ENCODE measurements around the gene LHFPL6. TPM values are rescaled to one million over a fixed set of nuclear protein-coding genes. Genes with fewer than 3 reads are reported as not detected.

Gene LHFPL6
- total RNA-seq, 1 donor, result 6.2 TPM

GRCh38 chr13:39557285-39557955, 45.6 kb downstream of the LHFPL6 start:
- no peak for DNase-seq (ENCODE audit: low read depth in 2 of 3, low spot score in 2 of 3)

- DNase-seq (ENCODE audit: low read depth in 2 of 3, low spot score in 2 of 3), result no peak
These were observed 46.1 kb downstream of the LHFPL6 start for GRCh38 chr13:39556866-39557265.

DNA sequence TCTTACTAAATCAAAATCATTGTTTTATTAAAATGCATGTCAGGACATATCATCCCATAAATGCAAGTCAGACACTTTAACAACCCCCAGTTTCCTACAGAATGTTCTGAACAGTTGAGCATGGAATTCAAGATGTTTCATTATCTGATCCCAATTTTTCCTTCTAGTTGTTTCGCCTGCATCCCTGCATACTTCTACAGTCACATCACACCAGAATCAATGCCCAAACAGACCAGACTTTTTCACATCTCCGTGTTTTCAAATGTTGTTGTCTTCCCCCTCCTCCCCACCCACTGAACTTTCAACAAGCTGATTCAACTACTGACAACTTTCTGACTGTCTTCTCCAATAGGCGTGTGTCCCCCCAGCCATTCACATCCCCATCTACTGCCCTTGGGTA, 48.6 kb downstream of the LHFPL6 start:
- DNase-seq (ENCODE audit: low read depth in 2 of 3, low spot score in 2 of 3), result no peak

DNA sequence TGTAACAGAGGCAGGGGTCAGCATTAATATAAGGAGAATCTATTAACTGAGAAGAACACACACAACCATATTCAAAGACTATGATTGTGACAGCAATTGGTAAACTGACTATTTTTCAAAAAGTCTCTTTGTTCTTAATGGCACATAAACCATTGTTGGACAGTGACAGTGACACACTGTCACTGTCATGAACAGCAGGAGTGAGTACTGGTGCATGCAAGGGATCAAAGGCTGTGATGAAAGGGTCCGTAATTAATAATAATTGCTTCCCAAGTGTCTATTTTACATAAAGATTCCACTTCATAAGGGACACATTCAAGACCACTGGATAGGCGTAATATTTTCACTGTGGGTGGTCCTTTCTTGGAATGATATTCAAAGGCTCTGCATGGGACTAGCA, 50.7 kb downstream of the LHFPL6 start:
- DNase-seq (ENCODE audit: low read depth in 2 of 3, low spot score in 2 of 3), result no peak

- DNase-seq (ENCODE audit: low read depth in 2 of 3, low spot score in 2 of 3), result no peak
These were observed 52.1 kb downstream of the LHFPL6 start for GRCh38 chr13:39550931-39551330.

GRCh38 chr13:39547108-39547507, 55.9 kb downstream of the LHFPL6 start:
- DNase-seq (ENCODE audit: low read depth in 2 of 3, low spot score in 2 of 3), result no peak

DNA sequence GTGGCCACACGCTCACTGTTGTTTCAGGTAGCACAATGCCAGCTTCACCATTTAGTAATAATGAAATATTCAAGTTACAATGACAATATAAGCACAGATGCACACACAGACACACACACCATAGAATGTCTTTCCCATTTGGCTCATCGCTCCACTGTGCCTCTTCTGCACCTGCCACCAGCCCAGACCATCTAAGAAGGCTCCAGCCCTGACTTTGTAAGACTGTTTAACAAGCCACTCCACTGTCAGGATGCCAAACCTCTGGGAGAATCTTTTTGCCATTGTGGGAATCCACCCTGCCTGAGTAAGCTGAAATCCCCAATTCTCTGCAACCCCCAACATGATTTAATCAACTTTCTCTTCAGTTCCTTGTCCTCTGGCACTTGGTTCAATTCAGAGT, 60.6 kb downstream of the LHFPL6 start:
- no peak for DNase-seq (ENCODE audit: low read depth in 2 of 3, low spot score in 2 of 3)

DNA sequence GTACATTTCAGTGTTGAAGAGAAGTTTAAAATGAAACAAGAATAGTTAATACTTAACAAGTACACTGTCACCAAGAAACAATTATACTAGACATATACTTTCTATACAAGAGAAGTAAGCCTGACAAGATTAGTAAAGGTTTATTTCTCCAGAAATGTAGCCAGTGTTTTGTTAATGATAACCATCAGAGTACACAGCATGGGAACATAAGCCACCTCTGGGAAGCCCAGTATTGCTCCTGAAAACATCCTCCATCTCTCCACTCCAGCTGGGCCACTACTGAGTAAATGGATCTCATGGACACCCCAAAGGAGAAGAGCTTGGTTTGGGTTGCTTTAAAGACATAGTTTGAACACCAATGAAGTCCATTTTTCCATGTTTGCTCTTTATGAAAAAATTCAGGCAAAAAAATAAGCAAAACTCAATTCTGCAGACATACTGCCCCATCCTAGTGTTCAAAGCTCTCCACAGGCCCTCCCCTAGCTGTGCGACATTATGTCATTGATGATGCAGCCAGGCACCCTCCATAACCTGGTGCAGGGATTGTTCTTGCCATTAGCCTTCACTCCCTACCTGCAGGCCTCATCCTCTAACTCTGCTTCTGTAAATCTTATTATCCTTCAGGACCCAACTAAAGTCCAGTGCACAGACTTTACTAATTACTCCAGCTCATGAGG, 61.9 kb downstream of the LHFPL6 start:
- no peak for DNase-seq (ENCODE audit: low read depth in 2 of 3, low spot score in 2 of 3)

DNA sequence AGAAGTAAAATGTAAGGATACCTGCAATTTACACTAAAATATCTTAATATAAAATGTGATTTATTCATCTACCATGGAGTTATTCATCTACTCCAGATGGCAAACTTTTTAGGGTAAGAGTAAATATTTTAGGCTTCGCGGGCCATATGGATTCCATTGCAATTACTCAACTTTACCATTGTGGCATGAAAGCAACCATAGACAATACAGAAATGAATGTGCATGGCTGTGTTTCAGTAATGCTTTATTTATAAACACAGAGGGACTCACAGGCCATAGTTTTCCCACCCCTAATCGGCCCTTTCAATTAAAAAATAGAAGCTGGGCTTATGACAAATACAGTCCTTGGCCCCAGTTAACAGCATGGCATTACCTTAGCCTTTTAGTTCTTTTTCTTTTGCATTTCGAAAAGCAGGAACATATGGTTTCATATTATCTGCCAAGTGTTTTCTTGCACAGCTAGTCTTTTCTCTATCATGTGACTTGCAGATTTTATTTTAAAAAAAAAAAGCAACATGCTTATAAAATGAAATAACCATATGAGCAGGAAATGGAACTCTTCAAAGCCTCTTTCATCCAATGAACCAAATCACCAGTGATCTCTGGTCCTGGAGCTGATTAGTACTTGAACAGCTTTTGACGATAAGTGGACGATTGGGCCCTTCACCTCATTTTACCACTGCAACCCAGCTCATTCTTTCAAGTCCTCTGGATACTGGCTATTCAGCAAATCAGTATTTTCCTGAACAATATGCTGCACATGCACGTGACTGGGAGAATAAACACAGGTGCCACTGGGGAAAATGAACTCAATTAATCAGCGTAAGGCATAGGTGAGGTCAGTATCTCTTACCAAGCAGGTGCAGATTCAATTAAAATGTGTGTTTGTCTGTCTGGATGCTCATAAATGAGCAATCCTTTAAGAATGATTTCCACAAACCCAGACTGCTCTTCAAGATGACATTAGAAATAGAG, 63.9 kb downstream of the LHFPL6 start:
- no peak for DNase-seq (ENCODE audit: low read depth in 2 of 3, low spot score in 2 of 3)

GRCh38 chr13:39536906-39537305, 66.1 kb downstream of the LHFPL6 start:
- DNase-seq (ENCODE audit: low read depth in 2 of 3, low spot score in 2 of 3), result no peak

DNA sequence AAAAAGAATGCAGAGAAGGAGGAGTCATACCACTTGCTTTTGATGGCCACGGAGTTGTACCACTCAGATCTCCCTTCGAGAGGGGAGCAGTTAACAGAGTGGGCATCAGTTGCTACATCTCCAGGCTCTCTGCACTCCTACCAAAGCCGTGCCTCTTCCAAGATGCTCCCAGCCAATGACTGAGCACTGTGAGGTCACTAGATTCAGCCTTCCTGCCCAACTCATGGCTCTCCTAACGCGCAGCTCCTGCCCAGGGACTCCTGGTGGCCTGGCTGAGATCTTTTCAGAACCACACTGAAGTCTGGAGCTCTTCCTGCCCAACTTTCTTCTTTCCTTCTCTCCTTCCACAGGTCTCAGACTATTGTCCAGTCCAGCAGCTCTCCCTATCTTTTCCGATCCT, 66.7 kb downstream of the LHFPL6 start:
- DNase-seq (ENCODE audit: low read depth in 2 of 3, low spot score in 2 of 3), result no peak

GRCh38 chr13:39533651-39534150, 69.3 kb downstream of the LHFPL6 start:
- DNase-seq (ENCODE audit: low read depth in 2 of 3, low spot score in 2 of 3), result no peak

GRCh38 chr13:39531646-39532045, 71.3 kb downstream of the LHFPL6 start:
- no peak for DNase-seq (ENCODE audit: low read depth in 2 of 3, low spot score in 2 of 3)

GRCh38 chr13:39530916-39531315, 72.1 kb downstream of the LHFPL6 start:
- DNase-seq (ENCODE audit: low read depth in 2 of 3, low spot score in 2 of 3), result no peak

DNA sequence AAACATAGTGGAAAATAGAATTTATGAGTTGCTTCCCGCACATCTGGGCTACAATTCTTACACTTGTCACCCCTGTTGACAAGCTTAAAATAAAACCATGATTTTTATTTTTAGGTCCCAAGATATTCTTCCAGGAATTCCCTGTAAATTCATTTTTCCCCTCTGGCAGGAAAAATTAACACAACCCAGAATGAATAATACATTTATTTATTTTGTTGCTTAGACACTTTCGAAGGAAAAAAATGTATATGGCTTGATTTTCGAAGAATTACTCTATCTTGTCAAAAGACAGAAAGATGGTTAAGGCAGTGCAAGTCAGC, 74.4 kb downstream of the LHFPL6 start:
- no peak for DNase-seq (ENCODE audit: low read depth in 2 of 3, low spot score in 2 of 3)

GRCh38 chr13:39527961-39528660, 74.9 kb downstream of the LHFPL6 start:
- no peak for DNase-seq (ENCODE audit: low read depth in 2 of 3, low spot score in 2 of 3)

- DNase-seq (ENCODE audit: low read depth in 2 of 3, low spot score in 2 of 3), result no peak
These were observed 75.7 kb downstream of the LHFPL6 start for GRCh38 chr13:39527301-39527700.

- DNase-seq (ENCODE audit: low read depth in 2 of 3, low spot score in 2 of 3), result no peak
These were observed 76.5 kb downstream of the LHFPL6 start for GRCh38 chr13:39526499-39526898.

- DNase-seq (ENCODE audit: low read depth in 2 of 3, low spot score in 2 of 3), result no peak
These were observed 77.5 kb downstream of the LHFPL6 start for GRCh38 chr13:39525506-39525905.

GRCh38 chr13:39524795-39525194, 78.2 kb downstream of the LHFPL6 start:
- no peak for DNase-seq (ENCODE audit: low read depth in 2 of 3, low spot score in 2 of 3)

DNA sequence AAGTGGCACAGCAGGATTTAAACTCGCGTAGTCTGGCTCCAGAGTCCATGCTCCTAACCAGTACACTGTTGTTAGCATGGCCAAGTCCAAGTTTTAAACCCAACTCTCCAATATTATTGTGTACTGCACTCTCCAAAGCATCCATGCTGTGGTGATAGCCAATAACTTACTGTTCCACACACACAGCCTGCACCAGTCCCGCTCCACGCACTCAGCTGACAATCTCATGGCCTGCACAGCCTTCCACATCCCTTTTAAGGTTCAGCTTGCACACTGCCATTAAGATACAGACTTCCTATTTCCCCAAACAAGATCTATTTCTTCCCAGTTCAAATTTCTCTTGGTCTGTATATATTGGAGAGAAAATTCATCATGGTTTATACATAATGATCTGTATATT, 80.7 kb downstream of the LHFPL6 start:
- DNase-seq (ENCODE audit: low read depth in 2 of 3, low spot score in 2 of 3), result no peak
